ENCODE measurements around the gene NDUFB6.
A peak's percentile ranks its signal among the peaks of the same experiment; 100 is the strongest.
"Not testable (repeated sequence)": the region's sequence is repeated elsewhere in the genome, so short reads cannot be mapped to it uniquely, and the experiment has no call there.

NDUFB6 gene

GRCh38 chr9:32570262-32570661 is 2.7 kb downstream of the NDUFB6 start:
- DNase-seq = no peak

- DNase-seq = no peak
Measured at GRCh38 chr9:32566770-32567169, 6.2 kb downstream of the NDUFB6 start.

- peak; percentile 25 for DNase-seq
Measured at GRCh38 chr9:32565967-32566366, 7.0 kb downstream of the NDUFB6 start.

GRCh38 chr9:32558408-32558934 is 14.5 kb downstream of the NDUFB6 start:
- DNase-seq = no peak

GRCh38 chr9:32554591-32554990 is 18.4 kb downstream of the NDUFB6 start:
- no peak for DNase-seq

- DNase-seq = peak; percentile 34
Measured at GRCh38 chr9:32554107-32554506, 18.9 kb downstream of the NDUFB6 start.

GRCh38 chr9:32552172-32552872 is 20.6 kb downstream of the NDUFB6 start, which contains the start of the genes SMIM27 and TOPORS:
TSS of gene SMIM27 (plus strand) at chr9:32552327. CDS start at chr9:32552435, 108 bp downstream.
TSS of gene TOPORS (minus strand) at chr9:32552586. CDS start at chr9:32552436, 150 bp downstream.
- DNase-seq = peak; percentile 86

- DNase-seq = peak; percentile 39
Measured at GRCh38 chr9:32551276-32552051, 21.5 kb downstream of the NDUFB6 start.

GRCh38 chr9:32550562-32551275 is 22.2 kb downstream of the NDUFB6 start:
- peak; percentile 66 for DNase-seq

- DNase-seq = no peak
Measured at GRCh38 chr9:32550150-32550561, 22.8 kb downstream of the NDUFB6 start.

GRCh38 chr9:32548213-32548612 is 24.7 kb downstream of the NDUFB6 start:
- DNase-seq = not testable (repeated sequence)

GRCh38 chr9:32545884-32546283 is 27.1 kb downstream of the NDUFB6 start:
- DNase-seq = no peak

- no peak for DNase-seq
Measured at GRCh38 chr9:32543047-32543446, 29.9 kb downstream of the NDUFB6 start.

- DNase-seq = no peak
Measured at GRCh38 chr9:32533816-32534215, 39.1 kb downstream of the NDUFB6 start.

GRCh38 chr9:32533336-32533735 is 39.6 kb downstream of the NDUFB6 start:
- no peak for DNase-seq

- no peak for DNase-seq
Measured at GRCh38 chr9:32526707-32527048, 46.3 kb downstream of the NDUFB6 start.

- DNase-seq = peak; percentile 58
Measured at GRCh38 chr9:32526041-32526706, 46.8 kb downstream of the NDUFB6 start, which contains the start of gene RIGI. TSS of gene RIGI (minus strand) at chr9:32526196. CDS start at chr9:32526166, 30 bp downstream.

- no peak for DNase-seq
Measured at GRCh38 chr9:32525709-32526030, 47.3 kb downstream of the NDUFB6 start.

GRCh38 chr9:32524892-32525708 is 47.9 kb downstream of the NDUFB6 start:
- peak; percentile 30 for DNase-seq

GRCh38 chr9:32524558-32524891 is 48.4 kb downstream of the NDUFB6 start:
- DNase-seq = not testable (repeated sequence)

GRCh38 chr9:32523910-32524309 is 49.0 kb downstream of the NDUFB6 start:
- no peak for DNase-seq

- DNase-seq = no peak
Measured at GRCh38 chr9:32518276-32518675, 54.7 kb downstream of the NDUFB6 start.

Data from MV-4-11 (cell line).